Gastroesophageal sphincter (tissue), 3 donors: ENCODE measurements around the gene FOXO6.

Experiments used
- CTCF ChIP-seq, 4 experiments: fragments of 200-600 bp in 2 of 4; fragments of 450-650 bp in 2 of 4; sonication (generic) in 1 of 4; IDR thresholded peaks; one replicate each; pipeline ENCODE4 v1.5.1; 2017 to 2019; ENCODE audit warnings: antibody characterized with exemption in 4 of 4, mild to moderate bottlenecking in 2 of 4, moderate library complexity in 2 of 4
- POLR2A ChIP-seq, 2 donors: fragments of 450-650 bp; IDR thresholded peaks; one replicate each; pipeline ENCODE4 v1.6.1; 2017; ENCODE audit warnings: antibody characterized with exemption in 2 of 2, mild to moderate bottlenecking in 2 of 2, moderate library complexity in 1 of 2
- POLR2AphosphoS5 ChIP-seq: sonication (generic); formaldehyde crosslinking; IDR thresholded peaks from one replicate; pipeline ENCODE4 v1.6.1; 2017; ENCODE audit warnings: antibody characterized with exemption

DNA sequence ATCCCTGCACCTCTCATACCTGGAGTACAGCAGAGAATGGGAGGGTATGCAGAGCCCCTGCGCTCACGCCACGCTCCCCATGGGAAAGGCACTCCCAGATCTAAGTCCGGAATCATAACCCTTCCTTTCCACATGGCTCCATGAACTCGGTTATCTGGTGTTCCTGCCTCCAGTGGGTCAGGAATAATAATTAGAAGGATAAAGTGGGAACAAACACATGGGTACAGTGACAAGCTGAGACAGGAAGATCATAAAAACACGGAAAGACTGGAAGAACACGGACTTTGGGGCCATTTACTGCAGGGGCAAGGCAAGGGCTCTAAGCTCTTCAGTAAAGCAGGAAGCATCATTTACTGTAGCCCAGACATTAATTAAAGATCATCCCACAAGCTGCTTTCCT lies 48.6 kb downstream of the FOXO6 start:
- no peak for TF ChIP-seq POLR2AphosphoS5
- no peak for TF ChIP-seq CTCF (IDR thresholded peaks at IDR 0.05)
- TF ChIP-seq POLR2A (IDR thresholded peaks at IDR 0.05) = no peak
